CD4-positive, alpha-beta T cell treated with Interleukin-17A for 4 hours (primary cell): Measurements from ENCODE around the gene TDRD1.

ENCODE experiments used
- DNase-seq: peaks from one replicate; pipeline ENCODE4 v3.0.0-alpha.2; 2020; ENCODE audit warnings: mixed read lengths

The TDRD1 gene

GRCh38 chr10:114273910-114274309 lies 94.8 kb downstream of the TDRD1 start:
- no peak for DNase-seq

GRCh38 chr10:114274616-114275453 lies 95.7 kb downstream of the TDRD1 start:
- no peak for DNase-seq

GRCh38 chr10:114276066-114276465 lies 96.9 kb downstream of the TDRD1 start:
- DNase-seq, result no peak

GRCh38 chr10:114276671-114277070 lies 97.5 kb downstream of the TDRD1 start:
- DNase-seq, result no peak

GRCh38 chr10:114278140-114278883 lies 99.2 kb downstream of the TDRD1 start:
- no peak for DNase-seq

- no peak for DNase-seq
Measured at GRCh38 chr10:114278884-114279191, 99.7 kb downstream of the TDRD1 start.

- no peak for DNase-seq
Measured at GRCh38 chr10:114279289-114279688, 100.1 kb downstream of the TDRD1 start.

GRCh38 chr10:114279901-114280644 lies 100.9 kb downstream of the TDRD1 start:
- DNase-seq, result no peak

GRCh38 chr10:114281006-114281405 lies 101.9 kb downstream of the TDRD1 start:
- no peak for DNase-seq

- DNase-seq, result no peak
Measured at GRCh38 chr10:114281461-114281860, 102.3 kb downstream of the TDRD1 start.
